Stromal cell of bone marrow (primary cell): ENCODE data around the gene CALHM5.

Experiments used
- DNase-seq: peaks from one replicate; pipeline ENCODE4 v3.0.0-alpha.2; 2012; ENCODE audit warnings: low read depth

Gene CALHM5

DNA sequence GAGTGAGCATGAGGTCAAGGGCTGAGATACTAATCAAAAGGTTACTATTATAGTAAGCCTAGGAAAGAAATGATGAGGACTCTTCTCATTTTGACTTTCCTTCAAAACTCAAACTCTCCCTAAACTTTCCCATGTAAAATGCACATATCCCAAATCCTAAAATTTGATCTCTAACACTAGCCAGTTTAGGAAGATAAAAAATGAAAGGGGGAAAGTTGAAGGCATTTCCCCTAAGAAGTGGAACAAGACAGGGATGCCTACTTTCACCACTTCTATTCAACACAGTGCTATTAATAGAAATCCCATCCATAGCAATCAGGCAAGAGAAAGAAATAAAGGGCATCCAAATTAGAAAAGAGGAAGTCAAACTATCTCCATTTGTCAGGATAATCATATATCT lies 2.9 kb upstream of the CALHM5 start:
- no peak for DNase-seq

DNA sequence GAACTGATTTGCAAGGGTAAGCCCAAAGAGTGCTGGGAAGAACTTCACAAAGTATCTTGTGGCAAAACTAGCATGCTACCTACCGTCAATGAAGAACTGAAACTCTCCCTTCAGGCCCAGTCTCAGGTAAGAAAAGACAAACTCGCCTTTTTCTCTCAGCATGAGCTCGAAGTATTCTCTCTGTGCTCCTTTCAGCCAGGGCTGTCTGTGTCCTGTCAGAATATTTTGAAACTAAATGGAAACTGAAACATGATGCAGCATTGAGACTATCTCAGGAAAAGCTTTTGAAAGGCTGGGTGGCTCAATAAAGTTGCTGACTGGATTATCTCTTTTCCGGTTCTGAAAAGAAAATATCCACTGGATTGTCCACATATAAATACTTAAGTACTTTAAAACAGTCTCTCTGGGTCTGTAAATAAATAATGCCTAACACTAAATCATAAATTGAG lies 696 bp downstream of the CALHM5 start:
- no peak for DNase-seq

DNA sequence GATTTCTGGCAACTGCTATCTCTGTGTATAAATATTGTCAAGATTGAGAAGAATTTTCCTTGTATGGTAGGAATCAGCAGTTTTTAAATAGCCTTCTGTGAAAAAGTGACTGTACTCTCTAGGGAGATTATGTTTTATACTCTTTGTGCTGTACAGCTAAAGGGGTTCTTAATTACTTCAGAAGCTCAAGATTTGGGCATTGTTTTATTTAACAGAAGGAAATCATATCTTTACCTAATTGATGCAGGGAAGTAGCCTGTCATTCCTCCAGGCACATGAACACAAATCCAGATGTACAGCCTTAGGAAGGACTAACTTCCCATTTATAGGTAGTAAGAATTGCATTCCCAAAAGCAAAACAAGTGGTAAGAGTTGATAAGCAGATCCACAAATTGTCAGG lies 1.3 kb downstream of the CALHM5 start:
- DNase-seq = no peak

DNA sequence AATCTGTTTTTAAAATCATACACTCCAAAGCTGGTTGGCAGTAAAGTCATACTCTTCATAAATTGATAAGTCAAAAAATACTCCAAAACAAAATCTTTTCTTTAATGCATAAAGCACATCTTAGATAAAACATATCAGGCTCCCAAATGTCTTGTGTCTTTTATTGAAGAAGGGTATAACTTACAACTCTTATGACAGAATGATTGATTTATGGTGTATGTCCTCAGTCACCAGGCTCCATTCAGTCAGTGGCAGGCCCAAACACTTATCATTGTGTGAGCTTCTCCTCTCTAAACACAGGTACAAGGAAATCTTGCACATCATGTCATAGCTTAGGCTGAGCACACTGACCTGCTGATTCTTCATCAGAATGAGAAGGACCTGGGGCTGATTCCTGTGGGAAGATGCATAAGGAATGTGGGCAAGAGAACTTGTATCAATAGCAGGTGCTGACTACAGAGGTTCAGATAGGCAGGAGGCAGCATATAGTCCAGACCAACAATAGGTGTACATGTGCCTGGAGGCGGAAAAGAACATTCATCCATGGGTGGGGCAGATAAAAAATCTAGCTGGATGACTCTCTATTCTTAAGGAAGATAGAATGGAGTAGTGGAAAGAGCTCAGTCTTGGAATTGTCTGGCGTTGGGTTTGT lies 1.9 kb downstream of the CALHM5 start:
- DNase-seq = no peak

DNA sequence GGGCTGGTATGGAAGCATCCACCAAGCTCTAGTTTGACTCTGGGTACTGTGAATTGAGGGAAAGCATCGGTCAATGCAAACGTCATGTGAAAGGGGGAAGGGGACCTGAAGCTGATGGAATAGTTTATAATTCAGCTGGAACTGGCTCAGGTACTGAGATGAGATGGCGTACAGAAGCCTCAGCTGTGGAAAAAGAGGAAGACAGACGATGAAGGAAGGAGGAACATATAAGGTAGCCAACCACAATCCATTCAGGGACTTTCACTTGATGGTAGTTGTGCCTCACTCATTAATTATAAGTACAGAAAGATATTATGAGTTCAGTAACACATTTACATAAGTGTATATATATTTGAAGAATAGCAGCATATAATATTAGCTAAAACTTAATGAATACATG lies 2.7 kb downstream of the CALHM5 start:
- DNase-seq = no peak

DNA sequence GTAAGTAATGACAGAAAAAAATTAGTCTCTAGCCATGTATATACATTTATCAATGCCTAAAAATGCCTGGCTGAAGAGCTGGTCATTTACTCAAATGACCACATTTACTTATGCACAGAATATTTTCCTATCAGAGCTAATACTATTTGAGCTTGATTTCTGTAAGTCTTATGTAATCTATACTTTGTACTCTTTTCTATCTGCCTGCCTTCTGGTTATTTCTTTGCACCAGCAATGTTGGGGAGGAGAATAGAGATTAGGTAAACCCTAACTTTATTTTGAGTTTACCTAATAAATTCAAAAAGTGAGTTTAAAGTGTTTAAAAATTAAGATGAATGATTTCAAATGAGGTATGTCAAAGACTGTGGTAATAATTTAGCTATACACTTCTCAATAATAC lies 3.7 kb downstream of the CALHM5 start:
- DNase-seq = no peak

DNA sequence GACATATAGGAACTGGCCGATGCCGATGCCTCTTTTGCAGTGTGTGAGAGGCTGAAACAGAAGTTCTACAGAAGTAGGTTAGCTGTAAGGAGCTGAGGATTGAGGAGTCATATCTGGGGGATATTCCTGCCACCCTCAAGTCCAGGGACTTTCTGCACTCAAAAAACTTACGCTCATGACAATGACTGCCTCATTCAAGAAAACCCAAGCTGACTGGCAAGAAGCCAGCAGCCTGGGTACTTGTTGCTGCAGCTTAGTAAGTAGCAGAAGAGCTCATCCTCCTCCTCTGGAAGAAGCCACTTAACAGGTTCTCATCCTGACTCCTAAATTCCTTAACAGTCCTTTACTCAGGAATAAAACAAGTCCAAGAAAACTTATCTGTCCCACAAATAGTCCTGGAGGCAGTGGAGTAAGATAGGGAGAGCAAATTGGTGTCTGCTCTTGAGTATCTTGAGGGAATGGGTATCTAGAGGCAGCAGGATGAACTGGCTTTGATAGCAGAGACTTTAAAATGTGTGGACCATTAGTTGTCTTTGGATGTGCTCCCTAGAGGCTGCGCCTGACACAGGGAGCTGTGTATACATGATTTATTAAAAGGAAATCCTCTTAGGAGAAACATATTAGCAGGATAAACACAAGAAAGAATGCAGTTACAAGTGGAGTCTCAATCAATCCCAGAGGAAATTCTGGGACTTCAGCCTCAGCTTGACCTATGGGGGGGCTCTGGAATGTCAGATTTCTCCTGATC lies 7.4 kb downstream of the CALHM5 start:
- no peak for DNase-seq

DNA sequence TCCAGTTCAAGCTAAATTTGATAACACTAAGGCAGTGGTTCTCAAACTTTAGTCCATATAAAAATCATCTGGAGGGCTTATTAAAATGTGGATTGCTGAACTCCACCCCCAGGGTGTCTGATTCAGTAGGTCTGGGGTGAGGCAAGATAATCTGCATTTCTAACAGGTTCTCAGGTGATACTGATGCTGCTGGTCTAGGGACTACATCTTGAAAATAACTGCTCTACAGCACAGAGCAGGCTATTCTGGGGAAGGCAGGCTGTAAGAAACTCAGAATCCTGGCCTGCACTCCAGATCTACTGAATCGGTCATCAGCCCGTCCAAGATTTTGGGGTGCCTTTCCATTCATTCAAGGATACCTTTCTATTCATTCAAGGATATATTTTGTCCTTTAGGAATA lies 11.5 kb downstream of the CALHM5 start:
- no peak for DNase-seq

DNA sequence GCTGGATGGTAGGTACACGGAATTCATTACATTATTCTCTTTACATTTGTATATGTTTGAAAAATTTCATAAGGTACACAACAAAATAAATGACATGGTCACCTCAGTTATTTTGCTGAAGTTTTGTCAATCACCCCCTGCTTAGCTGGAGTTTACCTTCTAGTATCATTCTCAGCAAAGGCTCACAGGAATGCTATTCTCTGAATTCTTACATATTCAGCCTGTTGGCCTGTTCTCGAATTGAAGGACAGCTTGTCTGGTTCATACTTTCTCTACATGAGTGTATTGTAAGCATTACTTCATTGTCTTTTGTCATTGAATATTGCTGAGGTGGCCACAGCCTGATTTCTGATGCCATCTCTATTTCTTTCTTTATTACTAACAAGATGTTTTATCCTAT lies 12.8 kb downstream of the CALHM5 start:
- DNase-seq = no peak

DNA sequence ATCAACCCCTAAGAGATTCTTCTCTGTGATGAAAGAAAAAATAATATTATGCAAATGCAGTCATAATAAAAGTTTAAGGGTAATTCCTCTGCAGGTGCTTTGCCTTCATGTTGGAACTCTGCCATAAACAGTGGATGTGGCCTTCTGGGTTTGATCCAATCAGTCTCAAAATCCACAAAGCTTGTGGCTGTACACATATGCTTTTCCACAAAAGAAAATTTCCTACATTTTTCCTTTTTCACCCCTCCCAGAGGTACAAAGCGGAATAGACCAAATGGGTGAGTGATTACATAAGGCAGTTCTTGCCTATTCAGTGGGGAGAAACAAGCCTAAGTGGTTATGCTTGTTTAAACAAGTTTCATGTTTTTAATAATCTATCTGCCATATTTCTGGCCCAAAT lies 16.7 kb downstream of the CALHM5 start:
- DNase-seq = no peak

DNA sequence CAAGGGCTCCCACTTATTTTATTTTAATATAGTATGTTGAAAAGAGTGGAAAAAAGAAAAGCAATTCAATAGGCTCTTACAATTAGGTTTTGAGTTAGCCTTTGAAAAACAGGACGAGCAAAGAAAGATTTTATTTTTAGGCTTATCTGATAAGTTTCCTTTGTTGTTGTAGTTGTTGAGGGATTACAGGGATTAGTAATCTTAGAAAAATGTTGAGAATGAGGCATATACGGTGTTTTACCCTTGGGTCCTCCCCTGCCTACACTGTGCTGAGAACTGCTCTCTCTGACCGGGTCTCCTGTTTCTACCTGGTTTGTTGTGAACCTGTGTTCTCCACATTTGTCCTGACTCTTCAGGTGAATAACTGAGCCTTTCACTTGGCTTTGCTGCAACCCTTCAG lies 17.3 kb downstream of the CALHM5 start:
- no peak for DNase-seq

DNA sequence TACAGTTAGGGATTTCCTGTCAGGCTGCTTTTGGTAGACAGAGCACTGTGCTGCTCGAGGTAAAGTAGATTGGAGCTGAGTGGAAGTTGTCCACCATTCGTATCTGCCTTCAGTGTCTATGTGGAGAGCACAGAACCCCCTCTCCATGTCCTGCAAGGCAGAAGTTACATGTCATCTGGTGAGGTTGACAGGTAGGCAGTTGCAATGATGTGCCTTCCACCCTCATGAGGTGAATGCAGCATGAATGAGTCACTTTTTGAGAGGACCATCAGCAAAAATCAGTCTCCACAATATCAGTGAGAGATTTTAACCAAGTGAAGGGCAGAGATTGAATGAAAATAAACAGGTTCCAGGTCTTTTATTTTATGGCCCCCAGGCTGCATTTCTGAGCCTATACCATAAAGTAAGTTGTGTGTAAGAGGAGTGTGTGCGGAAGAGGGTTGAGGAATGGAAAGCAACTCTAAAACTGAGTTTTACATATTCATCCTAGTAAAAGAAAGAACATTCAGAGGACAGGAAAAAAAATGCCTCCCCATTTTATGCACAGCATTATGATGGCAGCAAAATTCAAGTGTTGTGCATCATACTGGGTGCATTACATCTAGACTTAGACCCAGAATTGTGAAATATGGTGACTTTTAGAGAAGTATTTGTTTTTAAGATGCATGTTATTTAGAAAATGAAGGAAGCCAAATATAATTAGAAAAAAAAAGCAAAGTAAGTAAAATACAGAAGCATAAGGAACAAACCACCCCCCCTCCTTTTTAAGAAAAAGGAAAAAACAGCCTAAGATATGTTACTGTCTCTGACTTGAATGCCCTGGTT lies 18.2 kb downstream of the CALHM5 start:
- no peak for DNase-seq

DNA sequence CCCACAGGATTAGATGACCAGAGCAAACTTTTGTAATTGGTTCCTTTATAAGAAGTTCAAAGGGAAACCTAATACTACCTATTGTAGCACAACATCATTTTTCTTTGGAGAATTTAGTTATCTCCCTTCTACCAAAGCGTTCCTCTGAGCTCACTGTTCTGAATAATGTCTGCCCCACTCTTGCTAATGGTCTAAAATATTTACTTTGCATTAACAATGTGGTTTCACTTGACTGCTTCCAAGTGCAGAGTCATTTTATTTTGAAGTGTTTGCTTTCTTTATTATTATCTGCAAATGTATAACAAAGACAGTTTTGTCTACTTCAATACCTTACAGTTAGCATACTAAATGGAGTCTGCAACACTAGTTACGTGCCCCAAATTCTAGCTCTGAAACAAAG lies 19.0 kb downstream of the CALHM5 start:
- DNase-seq = no peak

DNA sequence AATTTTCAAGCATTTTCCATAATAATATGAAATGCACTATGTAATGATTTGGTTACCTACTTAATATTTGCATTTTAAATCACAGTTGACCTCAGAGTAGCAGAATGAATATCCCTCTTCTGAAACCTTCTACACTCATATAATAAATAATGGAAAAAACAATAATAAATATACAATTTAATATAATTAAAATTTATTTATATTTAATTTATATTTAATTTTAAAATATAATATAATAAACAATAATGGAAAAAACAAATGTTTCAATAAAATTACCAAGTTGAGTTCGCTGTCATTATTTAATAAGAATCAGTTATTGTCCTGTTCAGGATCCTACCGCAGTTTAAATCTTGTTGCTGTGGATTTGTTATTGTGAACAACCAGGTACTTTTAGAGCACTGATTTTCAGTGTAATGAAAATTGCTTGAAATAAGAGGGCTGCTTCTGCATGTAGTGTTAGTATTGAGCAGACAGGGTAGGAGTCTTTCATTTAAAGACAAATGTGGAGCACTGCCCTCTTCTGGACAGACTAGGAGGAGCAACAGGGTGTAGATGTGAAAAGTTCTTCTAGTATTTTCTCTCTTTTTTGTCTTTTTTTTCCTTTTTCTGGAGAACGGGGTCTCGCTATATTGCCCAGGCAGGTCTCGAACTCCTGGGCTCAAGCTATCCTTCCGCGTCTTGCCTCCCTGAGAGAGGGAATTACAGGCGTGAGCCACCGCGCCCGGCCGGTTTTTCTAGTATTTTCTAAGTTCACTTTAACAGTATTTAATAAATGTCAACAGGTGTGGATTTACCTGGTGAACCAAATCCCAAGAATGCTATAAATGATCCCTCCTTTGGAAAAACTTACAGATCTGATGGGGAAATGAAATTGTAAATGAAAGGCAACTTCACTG lies 20.5 kb downstream of the CALHM5 start:
- DNase-seq = peak; percentile 62

DNA sequence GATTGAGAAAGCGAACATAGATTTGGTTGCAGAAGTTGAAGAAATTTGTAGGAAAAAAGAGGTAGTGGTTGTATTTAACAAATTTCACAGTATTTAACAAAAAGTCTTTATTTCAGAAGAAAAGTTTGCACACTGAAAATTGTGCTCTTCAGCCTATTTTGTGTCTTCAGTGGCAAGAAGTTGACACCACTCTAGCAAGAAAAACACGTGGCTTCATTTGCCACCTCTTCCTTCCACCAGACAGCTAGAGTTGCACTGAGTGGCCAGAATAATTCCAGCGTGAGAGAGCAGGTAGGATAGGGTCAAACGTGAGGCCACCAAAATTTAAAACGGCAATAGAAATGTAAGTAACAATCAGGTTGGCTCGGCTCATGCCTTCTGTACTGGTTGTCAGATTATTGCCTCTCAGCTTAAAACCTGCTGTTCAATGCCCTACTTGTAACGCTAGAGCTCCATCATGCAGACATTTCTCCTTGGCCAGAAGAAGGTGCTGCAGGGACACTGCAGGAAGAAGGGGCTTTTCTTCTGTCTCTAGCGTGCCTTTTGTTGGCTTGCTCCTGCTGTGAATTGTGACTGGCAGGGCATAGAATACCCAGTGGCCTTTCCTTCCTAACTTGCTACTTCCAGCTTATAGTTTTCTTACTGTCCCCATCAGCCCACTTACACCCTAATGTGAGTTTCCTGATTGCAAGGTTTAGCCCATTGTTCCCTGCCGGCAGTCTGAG lies 22.0 kb downstream of the CALHM5 start:
- no peak for DNase-seq

DNA sequence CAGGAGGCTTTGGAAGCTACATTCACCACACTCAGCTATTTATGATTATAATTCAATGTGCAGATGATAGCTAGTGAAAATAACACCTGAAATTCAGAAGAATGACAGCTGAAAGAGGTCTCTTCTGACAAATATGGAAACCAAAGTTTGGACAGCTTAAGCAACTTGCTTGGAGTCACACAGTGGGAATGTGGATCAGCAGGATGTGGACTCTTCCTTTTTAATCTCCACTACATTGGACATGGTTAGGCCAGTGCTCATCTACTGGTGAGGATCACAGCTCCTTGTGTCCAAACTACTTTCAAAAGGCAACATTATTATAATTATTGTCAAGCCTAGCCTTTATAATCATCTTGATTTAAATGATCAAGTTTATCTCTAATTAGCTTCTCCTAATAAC lies 23.7 kb downstream of the CALHM5 start:
- DNase-seq = no peak

DNA sequence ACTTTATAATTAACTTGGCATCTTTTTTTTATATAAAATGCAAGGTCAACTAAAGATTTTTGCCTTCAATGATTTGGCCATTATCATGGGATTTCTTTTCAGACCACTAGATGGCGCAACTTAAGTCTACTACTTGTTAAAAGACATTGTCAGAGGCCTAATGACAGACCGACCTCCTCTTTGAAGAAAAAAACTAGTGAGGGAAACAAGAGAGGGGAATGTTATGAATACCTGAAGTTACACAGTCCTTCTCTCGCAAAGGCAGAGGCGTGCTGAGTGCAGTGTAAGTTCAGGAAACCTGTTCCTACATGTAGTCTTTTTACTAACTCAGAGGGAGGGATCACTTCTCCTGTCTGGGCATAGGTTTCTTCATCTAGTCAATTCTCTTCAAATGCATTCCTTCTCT lies 24.8 kb downstream of the CALHM5 start:
- DNase-seq = peak; percentile 40

DNA sequence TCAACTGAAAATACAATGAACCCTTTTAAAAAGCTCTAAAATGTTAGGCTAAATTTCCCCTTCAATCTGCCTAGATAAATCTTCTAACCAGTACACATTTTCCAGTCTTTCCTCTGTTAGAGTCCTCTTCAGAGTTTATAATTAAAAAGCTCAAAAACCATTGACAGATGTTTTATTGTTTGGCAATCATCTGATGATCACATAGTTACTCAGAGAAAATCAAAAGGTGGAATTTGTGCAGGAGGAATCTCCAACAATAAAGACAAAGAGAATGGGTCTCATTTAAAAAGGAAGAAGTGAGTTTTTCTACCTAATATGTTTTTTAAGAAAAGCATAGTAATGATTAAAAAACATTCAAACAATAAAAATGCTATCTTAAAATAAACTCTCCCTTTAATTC lies 31.0 kb downstream of the CALHM5 start:
- no peak for DNase-seq

DNA sequence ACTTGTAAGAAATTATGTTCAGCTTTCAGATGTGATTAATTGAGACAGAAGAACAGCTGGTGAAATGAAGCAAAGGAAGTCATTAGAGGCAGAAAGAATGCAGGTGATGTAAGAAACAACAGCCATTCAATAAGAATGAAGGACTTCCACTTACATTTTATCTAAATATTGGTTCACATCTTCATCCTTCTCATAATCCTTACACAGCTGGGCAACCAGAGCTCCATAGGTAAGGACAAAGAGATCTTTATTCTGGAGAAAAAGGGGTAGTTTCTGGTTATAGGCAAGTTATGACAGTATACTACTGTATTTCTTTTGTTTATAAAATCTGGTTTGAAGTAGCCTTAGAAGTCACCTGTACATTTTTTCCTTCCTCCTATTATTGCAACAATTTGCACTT lies 31.7 kb downstream of the CALHM5 start:
- no peak for DNase-seq

DNA sequence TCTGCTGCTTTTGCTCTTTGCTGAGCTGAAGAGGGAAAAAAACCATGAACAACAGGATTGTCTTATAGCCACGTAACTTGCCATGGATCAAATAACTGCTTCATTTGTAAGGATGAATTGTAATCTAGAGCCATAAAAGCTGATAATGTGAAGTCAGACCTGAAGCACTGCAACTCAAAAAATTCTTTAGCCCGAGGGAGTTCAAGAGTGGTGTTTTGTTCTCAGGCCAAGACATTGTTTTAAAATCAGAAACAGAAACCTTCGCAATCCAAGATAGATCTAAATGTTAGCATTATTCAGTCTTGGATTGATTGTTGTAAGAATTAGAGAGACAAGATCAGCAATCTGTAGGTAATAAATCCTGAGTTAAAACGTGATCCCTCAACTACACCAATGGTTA lies 34.2 kb downstream of the CALHM5 start, which contains the start of gene TRAPPC3L:
TSS of gene TRAPPC3L (minus strand) at position 34 of the 400 bp plus-strand sequence. CDS start 170 bp downstream, outside the sequence.
- no peak for DNase-seq

DNA sequence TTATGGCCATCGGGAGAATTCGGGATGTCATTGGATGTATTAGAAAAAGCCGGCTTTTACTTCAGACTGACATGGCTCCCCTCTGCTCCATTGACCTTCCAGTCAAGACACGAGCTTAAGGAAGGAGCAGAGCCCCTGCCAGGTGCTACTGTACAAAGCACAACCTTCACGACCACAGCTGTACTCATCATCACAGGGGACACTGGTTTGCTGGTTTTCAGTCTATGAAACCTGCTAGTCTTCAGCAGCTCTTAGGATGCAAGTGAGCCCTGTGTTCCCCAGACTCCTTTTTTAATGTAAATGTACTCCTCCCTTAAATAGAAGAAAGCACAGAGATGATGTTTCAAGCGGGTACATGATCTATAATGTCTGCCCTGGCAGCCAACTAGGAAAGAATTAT lies 35.9 kb downstream of the CALHM5 start:
- DNase-seq = no peak
